Liver (tissue), 9 donors: ENCODE data around the gene OPRL1. TPM values are rescaled to one million over a fixed set of nuclear protein-coding genes. Genes with fewer than 3 reads are reported as not detected.

Experiments used
- DNase-seq: peaks from one replicate; pipeline ENCODE4 v3.0.0-alpha.2; 2017; ENCODE audit warnings: low spot score
- H3K27ac ChIP-seq, 2 donors: one replicate each; pipeline ENCODE4 v1.7.0; 2013; ENCODE audit warnings: inconsistent platforms in 2 of 2, low read length in 2 of 2, control low read depth in 1 of 2, low read depth in 1 of 2, mild to moderate bottlenecking in 1 of 2
- H3K27me3 ChIP-seq, 4 donors: one replicate each; pipeline versions ENCODE4 v1.6.1 to v1.7.0; 2013; ENCODE audit warnings: low read length in 3 of 4, inconsistent platforms in 1 of 4, mild to moderate bottlenecking in 1 of 4, moderate library complexity in 1 of 4; ENCODE audit not compliant: control insufficient read depth in 4 of 4, insufficient read depth in 4 of 4
- H3K36me3 ChIP-seq, 4 donors: one replicate each; pipeline versions ENCODE4 v1.6.1 to v1.7.0; 2013; ENCODE audit warnings: low read length in 3 of 4, mild to moderate bottlenecking in 3 of 4, low read depth in 1 of 4, moderate library complexity in 1 of 4; ENCODE audit not compliant: control insufficient read depth in 4 of 4, insufficient read depth in 3 of 4
- H3K4me1 ChIP-seq, 4 donors: one replicate each; pipeline versions ENCODE4 v1.6.1 to v1.7.0; 2013; ENCODE audit warnings: low read length in 3 of 4, mild to moderate bottlenecking in 3 of 4, moderate library complexity in 1 of 4; ENCODE audit not compliant: control insufficient read depth in 4 of 4, insufficient read depth in 4 of 4
- H3K4me3 ChIP-seq, 3 donors: one replicate each; pipeline versions ENCODE4 v1.6.1 to v1.7.0; 2013; ENCODE audit warnings: low read length in 3 of 3, control low read depth in 1 of 3, low read depth in 1 of 3, mild to moderate bottlenecking in 1 of 3
- H3K9ac ChIP-seq, 2 donors: one replicate each; pipeline ENCODE4 v1.7.0; 2013; ENCODE audit warnings: low read length in 2 of 2, mild to moderate bottlenecking in 2 of 2, moderate library complexity in 2 of 2, control low read depth in 1 of 2, low read depth in 1 of 2
- H3K9me3 ChIP-seq, 4 donors: one replicate each; pipeline versions ENCODE4 v1.6.1 to v1.7.0; 2013; ENCODE audit warnings: low read length in 3 of 4; ENCODE audit not compliant: control insufficient read depth in 4 of 4
- EGR1 ChIP-seq, 2 donors: IDR thresholded peaks; 2 replicates each; pipeline ENCODE4 v1.6.1; 2016 to 2018; ENCODE audit warnings: antibody characterized with exemption in 2 of 2, low read depth in 2 of 2
- FOXA1 ChIP-seq: IDR thresholded peaks from 2 replicates; pipeline ENCODE4 v1.6.1; 2016; ENCODE audit warnings: antibody characterized with exemption
- FOXA2 ChIP-seq: IDR thresholded peaks from 2 replicates; pipeline ENCODE4 v1.6.1; 2016; ENCODE audit warnings: antibody characterized with exemption
- GABPA ChIP-seq, 2 donors: IDR thresholded peaks in 1 of 2; conservative IDR thresholded peaks in 1 of 2; 2 replicates each; pipeline ENCODE4 v1.6.1; 2016; ENCODE audit warnings: antibody characterized with exemption in 2 of 2, mild to moderate bottlenecking in 1 of 2, moderate library complexity in 1 of 2
- HNF4A ChIP-seq, 2 donors: conservative IDR thresholded peaks; 2 replicates each; pipeline ENCODE4 v1.6.1; 2016; ENCODE audit warnings: antibody characterized with exemption in 2 of 2, mild to moderate bottlenecking in 2 of 2
- HNF4G ChIP-seq: IDR thresholded peaks from 2 replicates; pipeline ENCODE4 v1.6.1; 2016; ENCODE audit warnings: antibody characterized with exemption
- JUND ChIP-seq, 2 donors: IDR thresholded peaks; 2 replicates each; pipeline ENCODE4 v1.6.1; 2016; ENCODE audit warnings: antibody characterized with exemption in 2 of 2
- NR2F2 ChIP-seq: IDR thresholded peaks from 2 replicates; pipeline ENCODE4 v1.6.1; 2016; ENCODE audit warnings: antibody characterized with exemption
- RAD21 ChIP-seq, 2 donors: IDR thresholded peaks; 2 replicates each; pipeline ENCODE4 v1.6.1; 2016; ENCODE audit warnings: antibody characterized with exemption in 2 of 2, mild to moderate bottlenecking in 2 of 2
- RXRA ChIP-seq, 2 donors: IDR thresholded peaks; 2 replicates each; pipeline ENCODE4 v1.6.1; 2017 to 2018; ENCODE audit warnings: antibody characterized with exemption in 2 of 2, mild to moderate bottlenecking in 1 of 2
- SP1 ChIP-seq: IDR thresholded peaks from 2 replicates; pipeline ENCODE4 v1.6.1; 2018; ENCODE audit warnings: antibody characterized with exemption, mild to moderate bottlenecking
- TAF1 ChIP-seq: conservative IDR thresholded peaks from 2 replicates; pipeline ENCODE4 v1.6.1; 2016; ENCODE audit warnings: antibody characterized with exemption, mild to moderate bottlenecking
- YY1 ChIP-seq: IDR thresholded peaks from 2 replicates; pipeline ENCODE4 v1.6.1; 2016; ENCODE audit warnings: antibody characterized with exemption, mild to moderate bottlenecking
- WGBS: extraction: QIAGEN DNeasy Blood & Tissue Kit; methylation state at CpG from one replicate; pipeline ENCODE4 v1.1.7; 2013; 5-methylcytosine and 5-hydroxymethylcytosine counted together
- polyA plus RNA-seq, 2 donors: library from polyadenylated mRNA; stranded (reverse) in 1 of 2; unstranded in 1 of 2; fragments of 200-250 nt in 1 of 2; fragments of >200 nt in 1 of 2; fragmentation: Nextera tagmentation in 1 of 2; extraction: Ambion mirVana in 1 of 2; gene quantifications; one replicate each; pipeline versions ENCODE4 v1.2.1 to v1.2.3, GENCODE V29; 2013 to 2015
- total RNA-seq, 2 donors: library from RNA; depleted of rRNA; stranded (reverse); fragments of >200 nt; gene quantifications; one replicate each; pipeline ENCODE4 v1.2.3, GENCODE V29; 2014
- TF ChIP-seq, protein P1 (sequence below): IDR thresholded peaks from 2 replicates; pipeline ENCODE4 v1.6.1; 2016; ENCODE audit warnings: antibody characterized with exemption
- TF ChIP-seq, protein P2 (sequence below): fragments of 150-350 bp; IDR thresholded peaks from 2 replicates; pipeline ENCODE4 v1.5.1; 2017; ENCODE audit warnings: improper control_type of control experiment, low read depth, low read length; ENCODE audit not compliant: missing input control
- TF ChIP-seq, protein P3 (sequence below): IDR thresholded peaks from 2 replicates; pipeline ENCODE4 v1.6.1; 2016; ENCODE audit warnings: antibody characterized with exemption
- TF ChIP-seq, protein P4 (sequence below): IDR thresholded peaks from 2 replicates; pipeline ENCODE4 v1.6.1; 2016; ENCODE audit warnings: antibody characterized with exemption, mild to moderate bottlenecking
- TF ChIP-seq, protein P5 (sequence below): IDR thresholded peaks from 2 replicates; pipeline ENCODE4 v1.6.1; 2016; ENCODE audit warnings: antibody characterized with exemption
- donor health status: healthy.
- donor health status: healthy.
- donor health status: healthy.
- donor health status: healthy.
- donor health status: healthy.

Gene OPRL1
- total and polyA plus RNA-seq, 4 donors: 0.04 to 0.79 (median 0.35) TPM

DNA sequence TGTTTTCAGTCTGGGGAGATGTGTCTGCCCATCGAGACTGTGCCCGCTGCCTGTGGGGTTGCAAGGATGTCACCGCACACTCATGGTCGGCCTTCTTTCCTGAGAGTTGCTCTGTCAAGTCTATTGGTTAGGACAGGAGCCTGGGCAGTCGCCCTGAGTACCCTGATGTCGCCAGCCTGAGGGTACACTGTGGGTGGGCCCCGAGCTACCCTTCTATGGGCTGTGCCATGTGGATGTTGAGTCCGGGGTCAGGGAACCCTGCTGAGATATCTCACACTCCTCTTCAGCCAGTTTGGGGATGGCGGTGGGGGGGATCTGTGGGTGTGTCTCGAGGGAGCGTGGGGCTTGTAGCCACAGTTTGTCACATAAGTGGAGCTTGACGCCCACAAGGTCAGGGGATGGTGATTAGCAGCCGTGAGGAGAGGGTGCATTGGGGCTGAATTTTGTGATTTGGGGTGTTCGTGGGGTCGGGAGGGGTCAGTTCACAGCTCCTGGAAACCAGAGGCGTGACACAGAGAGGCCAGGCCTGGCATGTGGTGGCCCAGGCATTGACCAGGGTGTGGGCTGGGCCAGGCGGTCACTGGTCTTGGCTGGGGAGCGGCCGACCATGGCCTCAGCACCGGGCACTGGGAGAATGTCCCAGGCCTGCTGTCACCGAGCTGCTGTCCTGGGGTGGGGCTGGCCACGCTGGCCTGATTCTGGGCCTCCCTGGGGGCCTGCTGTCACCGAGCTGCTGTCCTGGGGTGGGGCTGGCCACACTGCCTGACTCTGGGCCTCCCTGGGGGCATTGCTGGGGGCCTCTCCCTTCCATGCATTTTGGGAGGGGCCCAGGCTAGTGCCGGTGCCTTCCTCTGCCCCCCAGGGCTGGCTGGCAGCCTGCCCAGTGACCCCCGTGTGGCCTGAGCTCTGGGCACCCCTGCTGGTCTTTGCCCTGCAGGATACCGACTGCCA lies 29.1 kb downstream of the OPRL1 start:
- no peak for DNase-seq
- Histone ChIP-seq H3K4me1 (no peaks in the 10 kb centered on the region), H3K36me3 (no peaks in the 10 kb centered on the region), H3K27ac (no peak overlapping the region), H3K9ac (no peak overlapping the region), H3K4me3 (no peak overlapping the region), H3K9me3 (no peaks in the 10 kb centered on the region), H3K27me3 (peaks cover 0 to under 1% (median 0%) of the 10 kb centered on the region in 4 donors)
- WGBS: 84% methylated on average over 26 of the region's 26 CpGs
- TF ChIP-seq GABPA (IDR thresholded peaks at IDR 0.05 in 1 of 2, conservative IDR thresholded peaks at IDR 0.05 in 1 of 2) (no peak), NR2F2 (no peak), TAF1 (no peak)
- TF ChIP-seq, protein P1, sequence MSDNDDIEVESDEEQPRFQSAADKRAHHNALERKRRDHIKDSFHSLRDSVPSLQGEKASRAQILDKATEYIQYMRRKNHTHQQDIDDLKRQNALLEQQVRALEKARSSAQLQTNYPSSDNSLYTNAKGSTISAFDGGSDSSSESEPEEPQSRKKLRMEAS: no peak

DNA sequence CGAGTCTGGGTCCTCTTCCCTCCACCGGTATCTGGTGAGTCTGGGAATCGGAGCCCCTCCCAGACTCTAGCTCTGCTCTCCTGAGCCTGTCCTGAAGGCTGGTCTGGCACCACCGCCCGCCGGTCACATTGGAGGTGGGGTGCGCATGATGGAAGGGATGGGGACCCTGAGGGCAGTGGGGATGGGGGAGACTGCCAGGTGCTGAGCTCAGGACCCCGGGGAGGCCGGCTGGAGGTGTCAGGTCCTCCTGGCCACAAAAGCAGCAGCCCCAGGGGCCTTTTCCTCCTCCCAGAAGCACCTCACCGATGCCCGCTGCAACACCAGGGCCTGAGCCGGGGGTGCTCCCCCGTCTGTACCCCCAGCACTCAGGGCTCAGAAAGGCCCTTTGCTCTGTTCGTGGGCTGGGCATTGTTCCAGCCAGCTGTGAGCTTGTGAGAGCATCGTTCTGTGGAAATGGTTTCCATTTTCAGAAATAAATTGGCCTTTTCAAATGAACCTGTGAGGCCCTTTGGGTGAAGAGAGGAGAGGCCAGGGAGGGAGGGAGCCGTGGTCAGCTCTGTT lies 30.0 kb downstream of the OPRL1 start:
- no peaks in the 10 kb centered on the region for H3K36me3 ChIP-seq
- no peaks in the 10 kb centered on the region for H3K27me3 ChIP-seq
- DNase-seq: no peak
- no peak overlapping the region for H3K27ac ChIP-seq
- WGBS: 80% methylated on average over 16 of the region's 16 CpGs
- H3K4me1 ChIP-seq: no peaks in the 10 kb centered on the region
- no peaks in the 10 kb centered on the region for H3K9me3 ChIP-seq
- TF ChIP-seq NR2F2: no peak
- no peak for TF ChIP-seq RAD21 (IDR thresholded peaks at IDR 0.05)
- no peak for TF ChIP-seq EGR1 (IDR thresholded peaks at IDR 0.05; ENCODE audit: low read depth in 2 of 2)
- no peak for TF ChIP-seq YY1
- TF ChIP-seq JUND (IDR thresholded peaks at IDR 0.05): no peak
- TF ChIP-seq, protein P2, sequence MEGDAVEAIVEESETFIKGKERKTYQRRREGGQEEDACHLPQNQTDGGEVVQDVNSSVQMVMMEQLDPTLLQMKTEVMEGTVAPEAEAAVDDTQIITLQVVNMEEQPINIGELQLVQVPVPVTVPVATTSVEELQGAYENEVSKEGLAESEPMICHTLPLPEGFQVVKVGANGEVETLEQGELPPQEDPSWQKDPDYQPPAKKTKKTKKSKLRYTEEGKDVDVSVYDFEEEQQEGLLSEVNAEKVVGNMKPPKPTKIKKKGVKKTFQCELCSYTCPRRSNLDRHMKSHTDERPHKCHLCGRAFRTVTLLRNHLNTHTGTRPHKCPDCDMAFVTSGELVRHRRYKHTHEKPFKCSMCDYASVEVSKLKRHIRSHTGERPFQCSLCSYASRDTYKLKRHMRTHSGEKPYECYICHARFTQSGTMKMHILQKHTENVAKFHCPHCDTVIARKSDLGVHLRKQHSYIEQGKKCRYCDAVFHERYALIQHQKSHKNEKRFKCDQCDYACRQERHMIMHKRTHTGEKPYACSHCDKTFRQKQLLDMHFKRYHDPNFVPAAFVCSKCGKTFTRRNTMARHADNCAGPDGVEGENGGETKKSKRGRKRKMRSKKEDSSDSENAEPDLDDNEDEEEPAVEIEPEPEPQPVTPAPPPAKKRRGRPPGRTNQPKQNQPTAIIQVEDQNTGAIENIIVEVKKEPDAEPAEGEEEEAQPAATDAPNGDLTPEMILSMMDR: no peak
- TF ChIP-seq HNF4G: no peak
- TF ChIP-seq TAF1: no peak
- TF ChIP-seq FOXA1: no peak
- TF ChIP-seq, protein P3, sequence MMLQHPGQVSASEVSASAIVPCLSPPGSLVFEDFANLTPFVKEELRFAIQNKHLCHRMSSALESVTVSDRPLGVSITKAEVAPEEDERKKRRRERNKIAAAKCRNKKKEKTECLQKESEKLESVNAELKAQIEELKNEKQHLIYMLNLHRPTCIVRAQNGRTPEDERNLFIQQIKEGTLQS: no peak
- no peak for TF ChIP-seq RXRA (IDR thresholded peaks at IDR 0.05)
- TF ChIP-seq, protein P4, sequence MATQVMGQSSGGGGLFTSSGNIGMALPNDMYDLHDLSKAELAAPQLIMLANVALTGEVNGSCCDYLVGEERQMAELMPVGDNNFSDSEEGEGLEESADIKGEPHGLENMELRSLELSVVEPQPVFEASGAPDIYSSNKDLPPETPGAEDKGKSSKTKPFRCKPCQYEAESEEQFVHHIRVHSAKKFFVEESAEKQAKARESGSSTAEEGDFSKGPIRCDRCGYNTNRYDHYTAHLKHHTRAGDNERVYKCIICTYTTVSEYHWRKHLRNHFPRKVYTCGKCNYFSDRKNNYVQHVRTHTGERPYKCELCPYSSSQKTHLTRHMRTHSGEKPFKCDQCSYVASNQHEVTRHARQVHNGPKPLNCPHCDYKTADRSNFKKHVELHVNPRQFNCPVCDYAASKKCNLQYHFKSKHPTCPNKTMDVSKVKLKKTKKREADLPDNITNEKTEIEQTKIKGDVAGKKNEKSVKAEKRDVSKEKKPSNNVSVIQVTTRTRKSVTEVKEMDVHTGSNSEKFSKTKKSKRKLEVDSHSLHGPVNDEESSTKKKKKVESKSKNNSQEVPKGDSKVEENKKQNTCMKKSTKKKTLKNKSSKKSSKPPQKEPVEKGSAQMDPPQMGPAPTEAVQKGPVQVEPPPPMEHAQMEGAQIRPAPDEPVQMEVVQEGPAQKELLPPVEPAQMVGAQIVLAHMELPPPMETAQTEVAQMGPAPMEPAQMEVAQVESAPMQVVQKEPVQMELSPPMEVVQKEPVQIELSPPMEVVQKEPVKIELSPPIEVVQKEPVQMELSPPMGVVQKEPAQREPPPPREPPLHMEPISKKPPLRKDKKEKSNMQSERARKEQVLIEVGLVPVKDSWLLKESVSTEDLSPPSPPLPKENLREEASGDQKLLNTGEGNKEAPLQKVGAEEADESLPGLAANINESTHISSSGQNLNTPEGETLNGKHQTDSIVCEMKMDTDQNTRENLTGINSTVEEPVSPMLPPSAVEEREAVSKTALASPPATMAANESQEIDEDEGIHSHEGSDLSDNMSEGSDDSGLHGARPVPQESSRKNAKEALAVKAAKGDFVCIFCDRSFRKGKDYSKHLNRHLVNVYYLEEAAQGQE: no peak
- no peak for TF ChIP-seq FOXA2
- TF ChIP-seq HNF4A (conservative IDR thresholded peaks at IDR 0.05): no peak
- TF ChIP-seq SP1: no peak
- TF ChIP-seq, protein P5, sequence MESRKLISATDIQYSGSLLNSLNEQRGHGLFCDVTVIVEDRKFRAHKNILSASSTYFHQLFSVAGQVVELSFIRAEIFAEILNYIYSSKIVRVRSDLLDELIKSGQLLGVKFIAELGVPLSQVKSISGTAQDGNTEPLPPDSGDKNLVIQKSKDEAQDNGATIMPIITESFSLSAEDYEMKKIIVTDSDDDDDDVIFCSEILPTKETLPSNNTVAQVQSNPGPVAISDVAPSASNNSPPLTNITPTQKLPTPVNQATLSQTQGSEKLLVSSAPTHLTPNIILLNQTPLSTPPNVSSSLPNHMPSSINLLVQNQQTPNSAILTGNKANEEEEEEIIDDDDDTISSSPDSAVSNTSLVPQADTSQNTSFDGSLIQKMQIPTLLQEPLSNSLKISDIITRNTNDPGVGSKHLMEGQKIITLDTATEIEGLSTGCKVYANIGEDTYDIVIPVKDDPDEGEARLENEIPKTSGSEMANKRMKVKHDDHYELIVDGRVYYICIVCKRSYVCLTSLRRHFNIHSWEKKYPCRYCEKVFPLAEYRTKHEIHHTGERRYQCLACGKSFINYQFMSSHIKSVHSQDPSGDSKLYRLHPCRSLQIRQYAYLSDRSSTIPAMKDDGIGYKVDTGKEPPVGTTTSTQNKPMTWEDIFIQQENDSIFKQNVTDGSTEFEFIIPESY: no peak
- TF ChIP-seq, protein P1: no peak
- TF ChIP-seq GABPA (IDR thresholded peaks at IDR 0.05 in 1 of 2, conservative IDR thresholded peaks at IDR 0.05 in 1 of 2): no peak
- H3K9ac ChIP-seq: no peak overlapping the region
- H3K4me3 ChIP-seq: no peak overlapping the region
